Measurements from ENCODE around the gene RALGPS1.

The RALGPS1 gene

GRCh38 chr9:126919193-126919592 is 4.6 kb downstream of the RALGPS1 start:
- CTCF ChIA-PET = interaction anchor here (0.6 kb wide), 1 partner anchor 215 kb away, joined by 3 read pairs; no protein-coding TSS in a partner anchor
- POLR2A ChIA-PET = no interaction called here
- no peaks in the 10 kb centered on the region; the same call in 1 of the 2 replicates for H3K4me1 ChIP-seq (ENCODE audit: control insufficient read depth, insufficient read depth, low read length)

GRCh38 chr9:126925876-126926275 is 11.3 kb downstream of the RALGPS1 start:
- Histone ChIP-seq H3K27ac (ENCODE audit: extremely low read depth, low read depth, low read length) (no peak overlapping the region), H3K36me3 (ENCODE audit: control insufficient read depth in 2 of 2, insufficient read depth in 1 of 2, low read length in 2 of 2) (no peaks in the 10 kb centered on the region), H3K4me1 (ENCODE audit: control insufficient read depth, insufficient read depth, low read length) (peaks cover 3% of the 10 kb centered on the region; the same call in 1 of the 2 replicates), H3K9me3 (ENCODE audit: control insufficient read depth, insufficient read depth, low read depth, low read length) (no peaks in the 10 kb centered on the region), H3K4me3 (ENCODE audit: low read depth, low read length) (no peak overlapping the region)
- ChIA-PET POLR2A (no interaction called here), CTCF (interaction anchor here (0.7 to 2.5 kb wide), 5 partner anchors 9 to 144 kb away, joined by 3 to 9 read pairs (median 3); no protein-coding TSS in a partner anchor)
- no peak for TF ChIP-seq ZNF112 (tag by site-specific recombination; IDR thresholded peaks at IDR 0.05)
- TF ChIP-seq OSR2 (tag by site-specific recombination; IDR thresholded peaks at IDR 0.05) = peak; percentile 30; the same call in 1 of the 2 replicates
- no peak for TF ChIP-seq ZNF621 (tag by site-specific recombination; IDR thresholded peaks at IDR 0.05)
- TF ChIP-seq ZNF404 (tag by site-specific recombination; IDR thresholded peaks at IDR 0.05) = no peak
- no peak for TF ChIP-seq MEIS1 (CRISPR knock-in tag; IDR thresholded peaks at IDR 0.05; ENCODE audit: borderline replicate concordance)
- no peak for TF ChIP-seq ZNF677 (tag by site-specific recombination; IDR thresholded peaks at IDR 0.05)
- no peak for TF ChIP-seq ZNF830 (tag by site-specific recombination; IDR thresholded peaks at IDR 0.05; ENCODE audit: low read depth)

More at GRCh38 chr9:126919193-126919592, 4.6 kb downstream of the RALGPS1 start:
- H3K27ac ChIP-seq (ENCODE audit: extremely low read depth, low read depth, low read length) = no peak overlapping the region
- TF ChIP-seq ZSCAN4 (tag by site-specific recombination; IDR thresholded peaks at IDR 0.05) (no peak), ZNF302 (tag by site-specific recombination; IDR thresholded peaks at IDR 0.05; ENCODE audit: low read depth) (no peak), ZNF223 (tag by site-specific recombination; IDR thresholded peaks at IDR 0.05) (no peak), ZNF221 (tag by site-specific recombination; IDR thresholded peaks at IDR 0.05; ENCODE audit: borderline replicate concordance) (no peak), ZNF114 (tag by site-specific recombination; IDR thresholded peaks at IDR 0.05) (no peak), ZSCAN5A (tag by site-specific recombination; IDR thresholded peaks at IDR 0.05) (no peak), ZBTB17 (tag by site-specific recombination; IDR thresholded peaks at IDR 0.05) (peak; percentile 78), ZNF585B (tag by site-specific recombination; IDR thresholded peaks at IDR 0.05) (no peak)
- no peak overlapping the region for H3K4me3 ChIP-seq (ENCODE audit: low read depth, low read length)
- H3K9me3 ChIP-seq (ENCODE audit: control insufficient read depth, insufficient read depth, low read depth, low read length) = no peaks in the 10 kb centered on the region
- H3K36me3 ChIP-seq (ENCODE audit: control insufficient read depth in 2 of 2, insufficient read depth in 1 of 2, low read length in 2 of 2) = no peaks in the 10 kb centered on the region

GRCh38 chr9:126926364-126926763 is 11.8 kb downstream of the RALGPS1 start:
- Histone ChIP-seq H3K27ac (ENCODE audit: extremely low read depth, low read depth, low read length) (no peak overlapping the region), H3K4me1 (ENCODE audit: control insufficient read depth, insufficient read depth, low read length) (peaks cover 3% of the 10 kb centered on the region; the same call in 1 of the 2 replicates), H3K36me3 (ENCODE audit: control insufficient read depth in 2 of 2, insufficient read depth in 1 of 2, low read length in 2 of 2) (no peaks in the 10 kb centered on the region), H3K9me3 (ENCODE audit: control insufficient read depth, insufficient read depth, low read depth, low read length) (no peaks in the 10 kb centered on the region), H3K4me3 (ENCODE audit: low read depth, low read length) (no peak overlapping the region)
- POLR2A ChIA-PET = no interaction called here
- CTCF ChIA-PET = interaction anchor here (0.7 to 2.5 kb wide), 5 partner anchors 9 to 272 kb away, joined by 3 to 9 read pairs (median 3); no protein-coding TSS in a partner anchor
- TF ChIP-seq ZNF155 (tag by site-specific recombination; IDR thresholded peaks at IDR 0.05) (no peak), ZSCAN30 (tag by site-specific recombination; IDR thresholded peaks at IDR 0.05) (no peak), ZNF621 (tag by site-specific recombination; IDR thresholded peaks at IDR 0.05) (no peak), ZNF221 (tag by site-specific recombination; IDR thresholded peaks at IDR 0.05; ENCODE audit: borderline replicate concordance) (no peak), ZBTB7A (tag by site-specific recombination; IDR thresholded peaks at IDR 0.05; ENCODE audit: low read depth) (no peak), GFI1B (tag by site-specific recombination; IDR thresholded peaks at IDR 0.05) (no peak), ZNF354C (tag by site-specific recombination; IDR thresholded peaks at IDR 0.05; ENCODE audit: borderline replicate concordance, low read depth) (no peak), ZNF529 (tag by site-specific recombination; IDR thresholded peaks at IDR 0.05; ENCODE audit: insufficient replicate concordance) (no peak), ZNF473 (tag by site-specific recombination; IDR thresholded peaks at IDR 0.05) (no peak), ZBTB8A (tag by site-specific recombination; IDR thresholded peaks at IDR 0.05) (no peak), ZNF571 (tag by site-specific recombination; IDR thresholded peaks at IDR 0.05) (no peak), ZBTB44 (tag by site-specific recombination; IDR thresholded peaks at IDR 0.05) (no peak), PRDM1 (tag by site-specific recombination; IDR thresholded peaks at IDR 0.05) (no peak), ZNF701 (tag by site-specific recombination; IDR thresholded peaks at IDR 0.05) (no peak), ZNF302 (tag by site-specific recombination; IDR thresholded peaks at IDR 0.05; ENCODE audit: low read depth) (no peak), ZNF114 (tag by site-specific recombination; IDR thresholded peaks at IDR 0.05) (no peak), ZNF624 (tag by site-specific recombination; IDR thresholded peaks at IDR 0.05) (no peak), ZNF23 (tag by site-specific recombination; IDR thresholded peaks at IDR 0.05; ENCODE audit: borderline replicate concordance) (no peak)
